B cell (primary cell): Measurements from ENCODE around the gene CRYAA.
"Not testable (repeated sequence)": the region's sequence is repeated elsewhere in the genome, so short reads cannot be mapped to it uniquely, and the experiment has no call there.

Experiments used
- CTCF ChIP-seq: fragments of 200-600 bp; IDR thresholded peaks from one replicate; pipeline ENCODE4 v1.8.0; 2022; ENCODE audit warnings: antibody characterized with exemption, mild to moderate bottlenecking
- EZH2 ChIP-seq: IDR thresholded peaks from 2 replicates; pipeline ENCODE4 v1.6.1; 2012; ENCODE audit warnings: borderline replicate concordance, low read depth, mild to moderate bottlenecking, moderate library complexity, low read length; ENCODE audit not compliant: insufficient read depth, poor library complexity, severe bottlenecking

- TF ChIP-seq CTCF, EZH2: not testable (repeated sequence)
Measured at GRCh38 chr21:43168708-43169107, at the start of gene CRYAA.
